WTC11 (cell line): Measurements from ENCODE around the gene MYO1A. TPM values are rescaled to one million over a fixed set of nuclear protein-coding genes. Genes with fewer than 3 reads are reported as not detected.

Experiments used
- ATAC-seq: fragments of 200-7000 bp; cut with Tn5 transposase; 2 replicates; pipeline ENCODE4 v1.10.0; 2021; ENCODE audit warnings: mild to moderate bottlenecking, moderate library complexity
- CTCF ChIA-PET: fragments of 300-600 bp; sonication (Branson Sonifier 250); formaldehyde crosslinking; loops from one replicate; lab custom pipeline; 2021; ENCODE audit warnings: antibody characterized with exemption; lab: Charles Lee
- POLR2A ChIA-PET: fragments of 350-600 bp; sonication (Branson Sonifier 250); formaldehyde crosslinking; loops from one replicate; lab custom pipeline; 2021; ENCODE audit warnings: antibody characterized with exemption; lab: Charles Lee
- DNase-seq: peaks from one replicate; pipeline ENCODE4 v3.0.0; 2021; ENCODE audit warnings: low spot score
- H3K27ac Mint-ChIP-seq: 2 replicates; pipeline ENCODE4 v1.8.0; 2021; ENCODE audit warnings: mixed read lengths
- H3K27me3 Mint-ChIP-seq: 2 replicates; pipeline ENCODE4 v1.8.0; 2021; ENCODE audit warnings: low read depth, mild to moderate bottlenecking, moderate library complexity, mixed read lengths
- H3K36me3 Mint-ChIP-seq: 2 replicates; pipeline ENCODE4 v1.8.0; 2021; ENCODE audit warnings: mixed read lengths
- H3K4me1 Mint-ChIP-seq: 2 replicates; pipeline ENCODE4 v1.8.0; 2022; ENCODE audit warnings: mixed read lengths
- H3K4me3 Mint-ChIP-seq: 2 replicates; pipeline ENCODE4 v1.8.0; 2021; ENCODE audit warnings: mild to moderate bottlenecking, moderate library complexity, mixed read lengths
- H3K9me3 Mint-ChIP-seq: 2 replicates; pipeline ENCODE4 v1.8.0; 2021; ENCODE audit warnings: mixed read lengths
- ARID4B ChIP-seq: sonication (generic); formaldehyde crosslinking; IDR thresholded peaks from 2 replicates; pipeline ENCODE4 v1.8.0; 2023; ENCODE audit warnings: missing genetic modification reagents, mild to moderate bottlenecking, borderline replicate concordance
- CDX4 ChIP-seq: fragments of 250-450 bp; sonication (Bioruptor Pico); IDR thresholded peaks from 2 replicates; pipeline ENCODE4 v1.9.0; 2021; ENCODE audit warnings: moderate library complexity, mild to moderate bottlenecking, inconsistent platforms, borderline replicate concordance
- NFE2L1 ChIP-seq: sonication (generic); formaldehyde crosslinking; IDR thresholded peaks from 2 replicates; pipeline ENCODE4 v1.8.1; 2023; ENCODE audit warnings: missing genetic modification reagents
- OVOL2 ChIP-seq: fragments of 250-450 bp; sonication (Bioruptor Pico); IDR thresholded peaks from 2 replicates; pipeline ENCODE4 v1.9.0; 2021; ENCODE audit warnings: mild to moderate bottlenecking, borderline replicate concordance
- PRDM15 ChIP-seq: sonication (generic); formaldehyde crosslinking; IDR thresholded peaks from 2 replicates; pipeline ENCODE4 v1.8.0; 2022; ENCODE audit warnings: missing genetic modification reagents
- RELA ChIP-seq: sonication (generic); formaldehyde crosslinking; IDR thresholded peaks from 2 replicates; pipeline ENCODE4 v1.8.1; 2022; ENCODE audit warnings: missing genetic modification reagents, mild to moderate bottlenecking, borderline replicate concordance
- SMAD3 ChIP-seq: sonication (generic); formaldehyde crosslinking; IDR thresholded peaks from 2 replicates; pipeline ENCODE4 v1.8.0; 2022; ENCODE audit warnings: missing genetic modification reagents, mild to moderate bottlenecking, borderline replicate concordance
- SP1 ChIP-seq: sonication (generic); formaldehyde crosslinking; conservative IDR thresholded peaks from 2 replicates; pipeline ENCODE4 v1.8.1; 2022; ENCODE audit warnings: missing genetic modification reagents
- TEAD4 ChIP-seq: sonication (generic); formaldehyde crosslinking; IDR thresholded peaks from 2 replicates; pipeline ENCODE4 v1.8.0; 2022; ENCODE audit warnings: mild to moderate bottlenecking, missing genetic modification reagents
- ZBTB21 ChIP-seq: sonication (generic); formaldehyde crosslinking; IDR thresholded peaks from 2 replicates; pipeline ENCODE4 v1.8.1; 2023; ENCODE audit warnings: mild to moderate bottlenecking, missing genetic modification reagents, borderline replicate concordance
- ZNF532 ChIP-seq: fragments of 250-450 bp; sonication (Bioruptor Pico); IDR thresholded peaks from 2 replicates; pipeline ENCODE4 v1.9.0; 2021; ENCODE audit warnings: mild to moderate bottlenecking, borderline replicate concordance
- total RNA-seq: library from RNA; stranded (reverse); gene quantifications from 3 replicates; pipeline ENCODE4 v1.2.3, GENCODE V29; 2021

The MYO1A gene
- total RNA-seq, 1 experiment from 2014 or later: 0.87 TPM

GRCh38 chr12:57039016-57039798 lies 10.7 kb downstream of the MYO1A start:
- Mint-ChIP-seq H3K27me3 (peaks cover 10% of the 10 kb centered on the region; the same call in 1 of the 2 replicates), H3K4me3 (no peak overlapping the region), H3K9me3 (no peaks in the 10 kb centered on the region), H3K36me3 (no peaks in the 10 kb centered on the region), H3K4me1 (peaks cover 8% of the 10 kb centered on the region), H3K27ac (no peak overlapping the region)
- CTCF ChIA-PET: interaction anchor here (0.8 to 1.4 kb wide), 2 partner anchors 46 to 137 kb away, joined by 3 read pairs; no protein-coding TSS in a partner anchor
- POLR2A ChIA-PET: no interaction called here
- TF ChIP-seq OVOL2 (no peak), NFE2L1 (no peak), ARID4B (CRISPR knock-in tag) (no peak), SMAD3 (CRISPR knock-in tag) (no peak), TEAD4 (CRISPR knock-in tag) (no peak), CDX4 (CRISPR knock-in tag) (no peak), ZBTB21 (CRISPR knock-in tag) (no peak), RELA (CRISPR knock-in tag) (no peak), ZNF532 (CRISPR knock-in tag) (no peak)
- no peak for DNase-seq
- no peak for ATAC-seq

GRCh38 chr12:57037264-57037663 lies 12.7 kb downstream of the MYO1A start:
- POLR2A ChIA-PET: no interaction called here
- Mint-ChIP-seq H3K4me1 (peaks cover 8% of the 10 kb centered on the region), H3K4me3 (no peak overlapping the region), H3K27ac (no peak overlapping the region), H3K36me3 (no peaks in the 10 kb centered on the region), H3K27me3 (peaks cover 3% of the 10 kb centered on the region; the same call in 1 of the 2 replicates), H3K9me3 (no peaks in the 10 kb centered on the region)
- TF ChIP-seq PRDM15 (peak; percentile 94), SP1 (CRISPR knock-in tag) (no peak)
- CTCF ChIA-PET: interaction anchor here (0.5 to 2.5 kb wide), 3 partner anchors 16 to 75 kb away, joined by 4 to 7 read pairs (median 5); partner anchors contain the start of gene STAT6
- DNase-seq (no peak), ATAC-seq (peak; percentile 26; the same call in 1 of the 2 replicates)
